K562 (cell line): ENCODE results near the gene MAD1L1. TPM values are rescaled to one million over a fixed set of nuclear protein-coding genes. Genes with fewer than 3 reads are reported as not detected.

Experiments
- ATAC-seq: fragments of 200-7000 bp; cut with Tn5 transposase; 3 replicates; pipeline ENCODE4 v1.9.1; 2020; ENCODE audit warnings: moderate library complexity
- BruUV-seq: library from RNA; stranded (reverse); fragments of 400-500 nt; replicated peaks from 2 replicates; lab custom pipeline; 2021; lab: Mats Ljungman, UMichigan
- CTCF ChIA-PET: fragments of 300-600 bp; formaldehyde crosslinking; extraction: SDS; loops from one replicate; lab custom pipeline; 2021; ENCODE audit warnings: low intra/inter-chr PET ratio; lab: Yijun Ruan, JAX
- POLR2A ChIA-PET: fragments of 300-600, 350-650 bp; sonication (Branson Sonifier 250); formaldehyde crosslinking; extraction: SDS; loops from one replicate; lab custom pipeline; 2021; ENCODE audit warnings: antibody characterized with exemption, inconsistent platforms; lab: Yijun Ruan, JAX
- DNase-seq, 4 experiments: peaks; one replicate each; pipeline versions ENCODE4 v3.0.0 to v3.0.0-alpha.2; 2011 to 2018; ENCODE audit warnings: low spot score in 3 of 4, mixed read lengths in 3 of 4; ENCODE audit errors: extremely low read depth in 1 of 4
- FAIRE-seq: peaks from 2 replicates; lab custom pipeline; 2011; peaks lifted over from hg19 to GRCh38; lab: Jason Lieb, UNC
- H2AFZ ChIP-seq: 2 replicates; pipeline ENCODE4 v1.6.0; 2011; ENCODE audit warnings: low read depth, low read length, control low read depth, inconsistent platforms
- H3K27ac ChIP-seq: fragments of 200-600 bp; 3 replicates; pipeline ENCODE4 v1.8.0; 2011; ENCODE audit warnings: low read depth, mild to moderate bottlenecking, control low read depth, inconsistent platforms, low read length, moderate library complexity, mixed read lengths; ENCODE audit errors: extremely low read depth
- H3K27me3 ChIP-seq, 2 experiments: fragments of 300-600 bp in 1 of 2; 2 replicates in 1 of 2; 3 replicates in 1 of 2; pipeline versions ENCODE4 v1.6.0 to v1.8.0; 2011; ENCODE audit warnings: inconsistent platforms in 2 of 2, low read length in 2 of 2, mild to moderate bottlenecking in 1 of 2, mixed read lengths in 1 of 2, moderate library complexity in 1 of 2; ENCODE audit not compliant: control insufficient read depth in 2 of 2, insufficient read depth in 2 of 2
- H3K36me3 ChIP-seq: fragments of 300-600 bp; 3 replicates; pipeline ENCODE4 v1.8.0; 2011; ENCODE audit warnings: mild to moderate bottlenecking, low read length, inconsistent platforms; ENCODE audit not compliant: control insufficient read depth, insufficient read depth
- H3K4me1 ChIP-seq, 2 experiments: fragments of 200-600 bp in 1 of 2; replicated peaks in 1 of 2; 2 replicates in 1 of 2; 3 replicates in 1 of 2; pipeline versions ENCODE4 v1.5.1 to v1.8.0; 2011; ENCODE audit warnings: inconsistent platforms in 2 of 2, low read length in 2 of 2, mild to moderate bottlenecking in 1 of 2, mixed read lengths in 1 of 2, moderate library complexity in 1 of 2; ENCODE audit not compliant: control insufficient read depth in 2 of 2, insufficient read depth in 2 of 2
- H3K4me2 ChIP-seq: 2 replicates; pipeline ENCODE4 v1.6.1; 2011; ENCODE audit warnings: low read length, control low read depth, inconsistent platforms, mixed read lengths; ENCODE audit not compliant: insufficient read depth
- H3K4me3 ChIP-seq: fragments of 200-600 bp; sonication (generic), shearing (Covaris generic); 2 replicates; pipeline ENCODE4 v1.5.1; 2016; ENCODE audit warnings: control low read depth, inconsistent platforms
- H3K79me2 ChIP-seq: fragments of 200-600 bp; 3 replicates; pipeline ENCODE4 v1.8.0; 2011; ENCODE audit warnings: low read length, inconsistent platforms; ENCODE audit not compliant: control insufficient read depth, insufficient read depth
- H3K9ac ChIP-seq, 2 experiments: 2 replicates each; pipeline versions ENCODE4 v1.6.0 to v1.6.1; 2011; ENCODE audit warnings: low read depth in 2 of 2, low read length in 2 of 2, control low read depth in 1 of 2, inconsistent platforms in 1 of 2, mild to moderate bottlenecking in 1 of 2, mixed read lengths in 1 of 2; ENCODE audit not compliant: insufficient read depth in 1 of 2
- H3K9me1 ChIP-seq: one replicate; pipeline ENCODE4 v1.6.0; 2011; ENCODE audit warnings: inconsistent platforms, mild to moderate bottlenecking, low read length, moderate library complexity; ENCODE audit not compliant: control insufficient read depth, insufficient read depth
- H3K9me3 ChIP-seq: replicated peaks from 2 replicates; pipeline ENCODE4 v1.5.1; 2011; ENCODE audit warnings: low read depth, low read length, inconsistent platforms; ENCODE audit not compliant: control insufficient read depth, insufficient read depth
- H4K20me1 ChIP-seq: replicated peaks from 2 replicates; pipeline ENCODE4 v1.6.1; 2011; ENCODE audit warnings: low read length, inconsistent platforms, mixed read lengths; ENCODE audit not compliant: control insufficient read depth, insufficient read depth
- C11orf30 ChIP-seq: fragments of 450-650 bp; IDR thresholded peaks from 2 replicates; pipeline ENCODE4 v1.6.1; 2016; ENCODE audit warnings: low read depth, mild to moderate bottlenecking
- EWSR1 ChIP-seq: fragments of 450-650 bp; IDR thresholded peaks from 2 replicates; pipeline ENCODE4 v1.6.1; 2018; ENCODE audit warnings: borderline replicate concordance, mild to moderate bottlenecking, low read depth, moderate library complexity; ENCODE audit not compliant: partially characterized antibody
- HMGN3 ChIP-seq: IDR thresholded peaks from 2 replicates; pipeline ENCODE4 v1.6.1; 2011; ENCODE audit warnings: borderline replicate concordance, low read depth, mild to moderate bottlenecking, mixed read lengths, low read length; ENCODE audit not compliant: insufficient read length; ENCODE audit errors: extremely low read depth
- MTA1 ChIP-seq: fragments of 450-650 bp; IDR thresholded peaks from 2 replicates; pipeline ENCODE4 v1.6.1; 2017; ENCODE audit warnings: borderline replicate concordance
- PHTF2 ChIP-seq: fragments of 250-450 bp; sonication (Bioruptor Pico); IDR thresholded peaks from 2 replicates; pipeline ENCODE4 v1.5.0; 2021; ENCODE audit warnings: mild to moderate bottlenecking
- PML ChIP-seq: IDR thresholded peaks from 2 replicates; pipeline ENCODE4 v1.6.1; 2012; ENCODE audit warnings: low read length, inconsistent platforms
- TFAM ChIP-seq: fragments of 250-450 bp; sonication (Bioruptor Pico); conservative IDR thresholded peaks from 2 replicates; pipeline ENCODE4 v1.5.0; 2021; ENCODE audit warnings: mild to moderate bottlenecking, moderate library complexity
- XRCC3 ChIP-seq: fragments of 450-650 bp; IDR thresholded peaks from 2 replicates; pipeline ENCODE4 v1.6.1; 2017; ENCODE audit warnings: mild to moderate bottlenecking, moderate library complexity
- WGBS: fragments of 100-300 bp; shearing (Covaris generic); methylation state at CpG from one replicate; pipeline ENCODE4 v1.1.6; 2016; ENCODE audit warnings: low coverage, mixed read lengths; ENCODE audit not compliant: insufficient coverage; ENCODE audit errors: missing lambda C conversion rate; 5-methylcytosine and 5-hydroxymethylcytosine counted together
- in situ Hi-C: fragments of 300-500 bp; cut with MboI; formaldehyde crosslinking; loops from 4 replicates; pipeline ENCODE4 v1.15.0; 2018; ENCODE audit warnings: inconsistent platforms, mixed read lengths
- intact Hi-C: fragments of 100-400 bp; cut with micrococcal nuclease; formaldehyde crosslinking; loops from 2 replicates; pipeline ENCODE4 v1.14.2; 2022
- polyA plus RNA-seq, 8 experiments: library from polyadenylated mRNA; depleted of rRNA in 4 of 8; stranded (reverse) in 5 of 8; unstranded in 3 of 8; fragments of >200 nt; fragmentation: Nextera tagmentation in 2 of 8; fragmentation: Illumina TruSeq in 1 of 8; extraction: Ambion mirVana in 2 of 8; extraction: Trizol in 1 of 8; gene quantifications; 2 replicates each; pipeline versions ENCODE4 v1.2.1 to v1.2.3, GENCODE V29; 2011 to 2014; ENCODE audit warnings: inconsistent platforms in 1 of 8, missing spikeins in 1 of 8
- total RNA-seq, 7 experiments: library from RNA; depleted of rRNA in 6 of 7; stranded (reverse); fragments of >200 nt in 6 of 7; fragmentation: Illumina TruSeq in 2 of 7; extraction: Trizol in 2 of 7; gene quantifications; 2 replicates each; pipeline versions ENCODE4 v1.2.1 to v1.2.3, GENCODE V29; 2011 to 2021; ENCODE audit warnings: low replicate concordance in 1 of 7
- TF ChIP-seq, protein P1 (sequence below), 2 experiments: fragments of 450-650 bp; formaldehyde crosslinking in 1 of 2; IDR thresholded peaks; 2 replicates each; pipeline versions ENCODE4 v1.4.0 to v1.6.1; 2014 to 2020; ENCODE audit warnings: mild to moderate bottlenecking in 2 of 2, borderline replicate concordance in 1 of 2, low read depth in 1 of 2
- TF ChIP-seq, protein P2 (sequence below): fragments of 450-650 bp; formaldehyde crosslinking; IDR thresholded peaks from 2 replicates; pipeline ENCODE4 v1.4.0; 2022; ENCODE audit warnings: missing genetic modification characterization
- TF ChIP-seq, protein P3 (sequence below): IDR thresholded peaks from 2 replicates; pipeline ENCODE4 v1.6.1; 2012; ENCODE audit warnings: low read depth, low read length, improper control_type of control experiment, borderline replicate concordance

Gene MAD1L1
- total and polyA plus RNA-seq, 9 of the 15 experiments (the other 6 are each of a cell fraction or from before 2014, with no cell fraction given): 1.7 to 89.7 (median 18.0) TPM

DNA sequence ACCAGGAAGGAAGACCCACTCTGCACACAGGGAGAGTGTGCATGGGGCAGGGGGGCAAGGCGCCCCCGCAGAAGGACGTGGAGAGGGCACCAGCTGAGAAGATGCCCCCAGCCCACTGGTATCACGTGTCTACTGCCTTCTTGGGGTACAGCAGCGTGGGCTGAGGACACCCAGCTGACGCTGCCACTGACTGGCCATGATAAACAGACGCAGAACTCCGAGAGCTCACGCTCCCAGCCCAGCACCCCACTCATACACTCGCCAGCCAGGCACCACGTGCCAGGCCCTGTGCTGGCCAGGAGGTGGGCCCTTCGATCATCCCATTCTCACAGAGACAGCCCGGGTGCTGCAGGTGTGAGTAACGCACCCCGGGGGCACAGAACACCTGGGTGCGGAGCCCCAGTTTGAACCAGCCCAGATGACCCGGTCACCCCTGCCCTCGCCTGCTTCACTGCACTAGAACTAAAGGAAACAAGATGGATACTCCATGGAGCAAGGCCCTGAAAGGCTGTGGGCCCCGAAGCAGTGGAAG lies 199.8 kb downstream of the MAD1L1 start:
- Histone ChIP-seq H3K9ac (peak overlapping the region in 1 of 2 experiments; percentile 76; a peak in 2 of 4 replicates), H3K4me2 (no peak overlapping the region), H3K27me3 (no peaks in the 10 kb centered on the region), H4K20me1 (no peaks in the 10 kb centered on the region), H3K9me1 (no peaks in the 10 kb centered on the region), H3K4me3 (no peak overlapping the region), H2AFZ (no peak overlapping the region), H3K27ac (no peak overlapping the region), H3K79me2 (no peaks in the 10 kb centered on the region; the same call in 1 of the 3 replicates), H3K9me3 (peaks cover 5% of the 10 kb centered on the region), H3K4me1 (peaks cover 19 to 54% of the 10 kb centered on the region in 2 experiments), H3K36me3 (no peaks in the 10 kb centered on the region; the same call in 2 of the 3 replicates)
- no peak for ATAC-seq
- ChIA-PET POLR2A (interaction anchor here (0.6 kb wide), 1 partner anchor 8 kb away, joined by 3 read pairs; no protein-coding TSS in a partner anchor), CTCF (no interaction called here)
- 85% methylated on average over 14 of the region's 19 CpGs for WGBS
- in situ Hi-C loops: no loop called here
- no peak for FAIRE-seq
- no TSS peak for BruUV-seq
- intact Hi-C loops: no loop called here
- no peak for DNase-seq
- TF ChIP-seq EWSR1 (no peak), TFAM (CRISPR knock-in tag) (no peak), C11orf30 (no peak), MTA1 (no peak), HMGN3 (no peak), PML (no peak), PHTF2 (no peak), XRCC3 (no peak)
- TF ChIP-seq, protein P1, sequence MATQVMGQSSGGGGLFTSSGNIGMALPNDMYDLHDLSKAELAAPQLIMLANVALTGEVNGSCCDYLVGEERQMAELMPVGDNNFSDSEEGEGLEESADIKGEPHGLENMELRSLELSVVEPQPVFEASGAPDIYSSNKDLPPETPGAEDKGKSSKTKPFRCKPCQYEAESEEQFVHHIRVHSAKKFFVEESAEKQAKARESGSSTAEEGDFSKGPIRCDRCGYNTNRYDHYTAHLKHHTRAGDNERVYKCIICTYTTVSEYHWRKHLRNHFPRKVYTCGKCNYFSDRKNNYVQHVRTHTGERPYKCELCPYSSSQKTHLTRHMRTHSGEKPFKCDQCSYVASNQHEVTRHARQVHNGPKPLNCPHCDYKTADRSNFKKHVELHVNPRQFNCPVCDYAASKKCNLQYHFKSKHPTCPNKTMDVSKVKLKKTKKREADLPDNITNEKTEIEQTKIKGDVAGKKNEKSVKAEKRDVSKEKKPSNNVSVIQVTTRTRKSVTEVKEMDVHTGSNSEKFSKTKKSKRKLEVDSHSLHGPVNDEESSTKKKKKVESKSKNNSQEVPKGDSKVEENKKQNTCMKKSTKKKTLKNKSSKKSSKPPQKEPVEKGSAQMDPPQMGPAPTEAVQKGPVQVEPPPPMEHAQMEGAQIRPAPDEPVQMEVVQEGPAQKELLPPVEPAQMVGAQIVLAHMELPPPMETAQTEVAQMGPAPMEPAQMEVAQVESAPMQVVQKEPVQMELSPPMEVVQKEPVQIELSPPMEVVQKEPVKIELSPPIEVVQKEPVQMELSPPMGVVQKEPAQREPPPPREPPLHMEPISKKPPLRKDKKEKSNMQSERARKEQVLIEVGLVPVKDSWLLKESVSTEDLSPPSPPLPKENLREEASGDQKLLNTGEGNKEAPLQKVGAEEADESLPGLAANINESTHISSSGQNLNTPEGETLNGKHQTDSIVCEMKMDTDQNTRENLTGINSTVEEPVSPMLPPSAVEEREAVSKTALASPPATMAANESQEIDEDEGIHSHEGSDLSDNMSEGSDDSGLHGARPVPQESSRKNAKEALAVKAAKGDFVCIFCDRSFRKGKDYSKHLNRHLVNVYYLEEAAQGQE (IDR thresholded peaks at IDR 0.05; ENCODE audit: borderline replicate concordance): no peak
- TF ChIP-seq, protein P1 (CRISPR knock-in tag; IDR thresholded peaks at IDR 0.05; ENCODE audit: low read depth): no peak
- TF ChIP-seq, protein P2, sequence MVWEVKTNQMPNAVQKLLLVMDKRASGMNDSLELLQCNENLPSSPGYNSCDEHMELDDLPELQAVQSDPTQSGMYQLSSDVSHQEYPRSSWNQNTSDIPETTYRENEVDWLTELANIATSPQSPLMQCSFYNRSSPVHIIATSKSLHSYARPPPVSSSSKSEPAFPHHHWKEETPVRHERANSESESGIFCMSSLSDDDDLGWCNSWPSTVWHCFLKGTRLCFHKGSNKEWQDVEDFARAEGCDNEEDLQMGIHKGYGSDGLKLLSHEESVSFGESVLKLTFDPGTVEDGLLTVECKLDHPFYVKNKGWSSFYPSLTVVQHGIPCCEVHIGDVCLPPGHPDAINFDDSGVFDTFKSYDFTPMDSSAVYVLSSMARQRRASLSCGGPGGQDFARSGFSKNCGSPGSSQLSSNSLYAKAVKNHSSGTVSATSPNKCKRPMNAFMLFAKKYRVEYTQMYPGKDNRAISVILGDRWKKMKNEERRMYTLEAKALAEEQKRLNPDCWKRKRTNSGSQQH (CRISPR knock-in tag): no peak
- TF ChIP-seq, protein P3, sequence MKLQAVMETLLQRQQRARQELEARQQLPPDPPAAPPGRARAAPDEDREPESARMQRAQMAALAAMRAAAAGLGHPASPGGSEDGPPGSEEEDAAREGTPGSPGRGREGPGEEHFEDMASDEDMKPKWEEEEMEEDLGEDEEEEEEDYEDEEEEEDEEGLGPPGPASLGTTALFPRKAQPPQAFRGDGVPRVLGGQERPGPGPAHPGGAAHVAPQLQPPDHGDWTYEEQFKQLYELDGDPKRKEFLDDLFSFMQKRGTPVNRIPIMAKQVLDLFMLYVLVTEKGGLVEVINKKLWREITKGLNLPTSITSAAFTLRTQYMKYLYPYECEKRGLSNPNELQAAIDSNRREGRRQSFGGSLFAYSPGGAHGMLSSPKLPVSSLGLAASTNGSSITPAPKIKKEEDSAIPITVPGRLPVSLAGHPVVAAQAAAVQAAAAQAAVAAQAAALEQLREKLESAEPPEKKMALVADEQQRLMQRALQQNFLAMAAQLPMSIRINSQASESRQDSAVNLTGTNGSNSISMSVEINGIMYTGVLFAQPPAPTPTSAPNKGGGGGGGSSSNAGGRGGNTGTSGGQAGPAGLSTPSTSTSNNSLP: no peak
